PFSK-1 (cell line): ENCODE measurements around the gene PROK2.

ENCODE experiments used
- FOXP2 ChIP-seq: optimal IDR thresholded peaks from 2 replicates; pipeline ENCODE3; 2011; ENCODE audit warnings: borderline replicate concordance, control low read depth, inconsistent platforms; ENCODE audit not compliant: insufficient read depth; ENCODE audit errors: extremely low read length, extremely low read depth
- POLR2AphosphoS5 ChIP-seq: IDR thresholded peaks from 2 replicates; pipeline ENCODE4 v1.6.1; 2012; ENCODE audit warnings: low read depth, mild to moderate bottlenecking, control low read depth, low read length, moderate library complexity
- SIN3A ChIP-seq: IDR thresholded peaks from 2 replicates; pipeline ENCODE4 v1.6.1; 2012; ENCODE audit warnings: mild to moderate bottlenecking, low read length, moderate library complexity, borderline replicate concordance; ENCODE audit not compliant: insufficient read depth
- TAF1 ChIP-seq: IDR thresholded peaks from 2 replicates; pipeline ENCODE4 v1.6.1; 2012; ENCODE audit warnings: low read length, control low read depth, borderline replicate concordance; ENCODE audit not compliant: insufficient read depth
- TF ChIP-seq, protein P1 (sequence below), 2 experiments: IDR thresholded peaks; 2 replicates each; pipeline versions ENCODE4 v1.6.1 to v1.8.0; 2011 to 2012; ENCODE audit warnings: low read depth in 2 of 2, low read length in 2 of 2, control low read depth in 1 of 2, inconsistent platforms in 1 of 2, mild to moderate bottlenecking in 1 of 2, moderate library complexity in 1 of 2; ENCODE audit not compliant: insufficient read depth in 1 of 2

Gene PROK2

DNA sequence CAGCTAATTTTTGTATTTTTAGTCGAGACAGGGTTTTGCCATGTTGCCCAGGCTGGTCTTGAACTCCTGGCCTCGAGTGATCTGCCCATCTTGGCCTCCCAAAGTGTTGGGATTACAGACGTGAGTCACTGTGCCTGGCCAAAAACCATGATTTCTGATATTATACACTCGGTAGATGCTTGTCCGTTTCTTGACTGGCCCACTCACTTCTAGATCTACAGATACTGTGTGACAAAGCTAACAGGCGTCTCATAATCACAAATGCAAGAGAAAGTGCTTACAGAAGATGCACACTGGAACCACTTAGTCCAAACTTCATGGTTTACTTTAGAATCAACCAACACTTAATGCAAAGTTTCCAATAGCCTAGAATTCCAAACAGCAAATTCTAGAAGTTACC is 8.4 kb downstream of the PROK2 start:
- no peak for TF ChIP-seq FOXP2
- no peak for TF ChIP-seq POLR2AphosphoS5
- TF ChIP-seq, protein P1, sequence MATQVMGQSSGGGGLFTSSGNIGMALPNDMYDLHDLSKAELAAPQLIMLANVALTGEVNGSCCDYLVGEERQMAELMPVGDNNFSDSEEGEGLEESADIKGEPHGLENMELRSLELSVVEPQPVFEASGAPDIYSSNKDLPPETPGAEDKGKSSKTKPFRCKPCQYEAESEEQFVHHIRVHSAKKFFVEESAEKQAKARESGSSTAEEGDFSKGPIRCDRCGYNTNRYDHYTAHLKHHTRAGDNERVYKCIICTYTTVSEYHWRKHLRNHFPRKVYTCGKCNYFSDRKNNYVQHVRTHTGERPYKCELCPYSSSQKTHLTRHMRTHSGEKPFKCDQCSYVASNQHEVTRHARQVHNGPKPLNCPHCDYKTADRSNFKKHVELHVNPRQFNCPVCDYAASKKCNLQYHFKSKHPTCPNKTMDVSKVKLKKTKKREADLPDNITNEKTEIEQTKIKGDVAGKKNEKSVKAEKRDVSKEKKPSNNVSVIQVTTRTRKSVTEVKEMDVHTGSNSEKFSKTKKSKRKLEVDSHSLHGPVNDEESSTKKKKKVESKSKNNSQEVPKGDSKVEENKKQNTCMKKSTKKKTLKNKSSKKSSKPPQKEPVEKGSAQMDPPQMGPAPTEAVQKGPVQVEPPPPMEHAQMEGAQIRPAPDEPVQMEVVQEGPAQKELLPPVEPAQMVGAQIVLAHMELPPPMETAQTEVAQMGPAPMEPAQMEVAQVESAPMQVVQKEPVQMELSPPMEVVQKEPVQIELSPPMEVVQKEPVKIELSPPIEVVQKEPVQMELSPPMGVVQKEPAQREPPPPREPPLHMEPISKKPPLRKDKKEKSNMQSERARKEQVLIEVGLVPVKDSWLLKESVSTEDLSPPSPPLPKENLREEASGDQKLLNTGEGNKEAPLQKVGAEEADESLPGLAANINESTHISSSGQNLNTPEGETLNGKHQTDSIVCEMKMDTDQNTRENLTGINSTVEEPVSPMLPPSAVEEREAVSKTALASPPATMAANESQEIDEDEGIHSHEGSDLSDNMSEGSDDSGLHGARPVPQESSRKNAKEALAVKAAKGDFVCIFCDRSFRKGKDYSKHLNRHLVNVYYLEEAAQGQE (IDR thresholded peaks at IDR 0.05; ENCODE audit: insufficient read depth in 1 of 2, low read depth in 2 of 2, low read length in 2 of 2): no peak
- no peak for TF ChIP-seq SIN3A
- TF ChIP-seq TAF1: no peak

DNA sequence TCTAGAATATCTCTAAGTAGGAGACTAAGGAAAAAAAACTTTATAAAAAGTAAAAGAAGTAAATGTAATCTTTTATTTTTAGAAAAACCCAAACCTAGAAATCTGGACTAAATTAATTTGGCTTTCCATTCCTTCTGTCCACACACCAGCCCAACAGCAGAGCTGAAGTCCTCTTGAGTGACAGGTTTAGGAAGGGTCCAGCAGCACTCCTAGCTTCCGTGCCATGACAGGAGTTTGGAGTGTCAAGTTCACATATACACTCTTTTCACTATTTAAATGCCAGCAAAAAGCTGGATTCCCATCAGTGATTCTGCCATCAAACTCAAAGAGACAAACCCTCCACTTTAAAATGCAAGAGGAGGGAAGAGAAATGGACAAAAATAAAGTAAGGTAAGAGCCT is 13.1 kb downstream of the PROK2 start:
- TF ChIP-seq FOXP2 (no peak), POLR2AphosphoS5 (no peak), SIN3A (no peak), TAF1 (no peak)
- TF ChIP-seq, protein P1 (IDR thresholded peaks at IDR 0.05; ENCODE audit: insufficient read depth in 1 of 2, low read depth in 2 of 2, low read length in 2 of 2): no peak

DNA sequence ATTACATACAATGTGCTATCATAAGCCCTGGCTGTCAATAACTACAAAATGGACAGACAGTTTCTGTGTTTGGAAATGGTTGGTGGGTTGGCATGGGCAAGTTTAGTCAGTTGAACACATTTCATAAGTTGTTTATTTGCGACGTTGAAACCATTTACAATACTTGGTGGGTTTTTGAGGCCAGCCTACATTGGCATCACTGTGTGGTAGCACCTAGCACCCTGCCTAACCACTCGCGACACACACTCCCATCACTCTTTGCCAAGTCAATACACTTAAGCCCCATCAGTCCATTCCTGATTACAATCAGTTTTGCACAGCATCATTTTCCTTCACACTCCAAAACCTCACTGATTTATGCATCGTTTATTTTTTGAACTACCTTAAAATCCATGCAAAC is 13.8 kb downstream of the PROK2 start:
- TF ChIP-seq, protein P1 (IDR thresholded peaks at IDR 0.05; ENCODE audit: insufficient read depth in 1 of 2, low read depth in 2 of 2, low read length in 2 of 2): no peak
- TF ChIP-seq POLR2AphosphoS5: no peak
- no peak for TF ChIP-seq TAF1
- TF ChIP-seq FOXP2: no peak

DNA sequence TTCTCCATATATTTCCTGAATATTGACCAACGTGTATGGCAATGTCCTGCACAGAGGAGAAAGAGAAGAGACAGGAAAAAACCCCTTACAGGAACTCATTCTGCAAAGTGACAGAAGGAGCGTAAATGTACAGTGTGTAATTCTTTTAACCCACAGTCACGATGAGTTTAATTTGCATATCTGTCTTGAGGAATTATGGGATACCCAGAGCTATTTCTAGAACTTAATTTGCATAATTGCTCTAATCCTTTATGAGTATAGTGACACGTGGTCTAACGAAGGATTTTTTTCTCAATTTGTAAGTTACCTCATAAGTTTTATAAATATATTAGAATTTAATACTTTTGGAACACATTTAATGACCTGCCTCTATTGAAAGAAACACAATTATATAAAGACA is 21.5 kb downstream of the PROK2 start:
- no peak for TF ChIP-seq SIN3A
- TF ChIP-seq POLR2AphosphoS5: no peak
- TF ChIP-seq, protein P1 (IDR thresholded peaks at IDR 0.05; ENCODE audit: insufficient read depth in 1 of 2, low read depth in 2 of 2, low read length in 2 of 2): no peak
- TF ChIP-seq FOXP2: no peak
- no peak for TF ChIP-seq TAF1

DNA sequence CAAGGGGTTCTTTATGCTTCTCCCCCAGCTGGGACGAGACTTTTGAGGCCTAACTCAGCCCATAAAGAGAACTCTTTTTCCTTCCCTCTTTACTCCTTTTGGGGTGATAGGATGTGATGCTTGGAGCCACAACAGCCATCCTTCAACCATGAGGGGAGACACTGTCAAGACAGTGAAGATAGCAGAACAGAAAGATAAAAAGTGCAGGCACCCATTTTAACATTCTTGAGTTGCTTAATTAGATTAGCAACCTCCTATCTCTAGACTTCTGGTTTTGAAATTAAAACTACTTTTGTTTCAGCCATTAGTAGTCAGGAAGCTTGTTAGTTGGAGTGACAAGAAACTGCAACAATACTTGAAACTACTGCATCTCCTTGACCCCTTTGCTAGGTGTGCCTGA is 24.8 kb downstream of the PROK2 start:
- no peak for TF ChIP-seq SIN3A
- TF ChIP-seq FOXP2: no peak
- no peak for TF ChIP-seq TAF1
- TF ChIP-seq, protein P1 (IDR thresholded peaks at IDR 0.05; ENCODE audit: insufficient read depth in 1 of 2, low read depth in 2 of 2, low read length in 2 of 2): no peak
- no peak for TF ChIP-seq POLR2AphosphoS5
